Mesenteric fat pad (tissue), 1 donor: Measurements from ENCODE around the gene TEX19. TPM values are rescaled to one million over a fixed set of nuclear protein-coding genes. Genes with fewer than 3 reads are reported as not detected.
"Not testable (repeated sequence)": the region's sequence is repeated elsewhere in the genome, so short reads cannot be mapped to it uniquely, and the experiment has no call there.

Experiments used
- DNase-seq: peaks from one replicate; pipeline ENCODE4 v3.0.0-alpha.2; 2020; ENCODE audit warnings: low spot score
- total RNA-seq: library from RNA; stranded (reverse); fragmentation: NEBNext Ultra II Directional; extraction: Animal tissue kit (Norgen Biotek cat#: 25700); gene quantifications from one replicate; pipeline ENCODE4 v1.2.1, GENCODE V29; 2021
- donor health status: DM: yes; HTN: yes; CAD: no.

Gene TEX19
- total RNA-seq, 1 donor from 2014 or later = not detected

- no peak for DNase-seq
Measured at GRCh38 chr17:82334204-82334621, 24.8 kb upstream of the TEX19 start.

GRCh38 chr17:82334622-82335394, 24.2 kb upstream of the TEX19 start:
- no peak for DNase-seq

- DNase-seq = no peak
Measured at GRCh38 chr17:82338858-82339633, 20.0 kb upstream of the TEX19 start.

- DNase-seq = no peak
Measured at GRCh38 chr17:82339634-82340580, 19.1 kb upstream of the TEX19 start.

GRCh38 chr17:82342361-82343079, 16.5 kb upstream of the TEX19 start:
- no peak for DNase-seq

- no peak for DNase-seq
Measured at GRCh38 chr17:82343560-82343959, 15.5 kb upstream of the TEX19 start.

- no peak for DNase-seq
Measured at GRCh38 chr17:82344175-82344907, 14.7 kb upstream of the TEX19 start.

- DNase-seq = no peak
Measured at GRCh38 chr17:82345151-82345976, 13.7 kb upstream of the TEX19 start.

GRCh38 chr17:82346342-82347300, 12.4 kb upstream of the TEX19 start:
- DNase-seq = no peak

- DNase-seq = not testable (repeated sequence)
Measured at GRCh38 chr17:82347994-82348393, 11.1 kb upstream of the TEX19 start.

GRCh38 chr17:82348434-82348833, 10.6 kb upstream of the TEX19 start:
- no peak for DNase-seq

GRCh38 chr17:82348866-82349265, 10.2 kb upstream of the TEX19 start:
- no peak for DNase-seq

- DNase-seq = no peak
Measured at GRCh38 chr17:82349287-82349701, 9.8 kb upstream of the TEX19 start.

- DNase-seq = no peak
Measured at GRCh38 chr17:82350182-82351030, 8.6 kb upstream of the TEX19 start.

GRCh38 chr17:82351254-82351712, 7.8 kb upstream of the TEX19 start:
- DNase-seq = no peak

- DNase-seq = no peak
Measured at GRCh38 chr17:82351713-82352488, 7.1 kb upstream of the TEX19 start.
